Heart left ventricle (tissue), 13 donors: ENCODE results near the gene NFIC.

Experiments used
- CTCF ChIP-seq, 12 donors: fragments of 200-600 bp; sonication (generic) in 4 of 12; IDR thresholded peaks; one replicate each; pipeline versions ENCODE4 v1.5.0 to v1.8.0; 2018 to 2022; ENCODE audit warnings: antibody characterized with exemption in 12 of 12, mild to moderate bottlenecking in 5 of 12
- POLR2A ChIP-seq, 2 donors: fragments of 450-650 bp; IDR thresholded peaks; one replicate each; pipeline ENCODE4 v1.6.1; 2017; ENCODE audit warnings: antibody characterized with exemption in 2 of 2, mild to moderate bottlenecking in 2 of 2, moderate library complexity in 2 of 2
- donor health status: ischemic (EF 13 %, LVEDD 7.1; RV severe dilation, severe dysfunction).
- donor health status: DM: no; HTN: yes; CAD: no.
- donor health status: DM: no; HTN: no; CAD: no.
- donor health status: ischemic (EF 25% LVEDD 6.9; RV normal size, moderate dysfunction).
- donor health status: ischemic (EF 25% LVEDD 5.7; RV mildly dilated, moderate dysfunction).
- donor health status: ischemic (EF 35%, LVEDD 5.7; RV mildly dilated, moderate dysfunction).
- donor health status: nonischemic (EF 11% LVEDD 7.7; RV severe dilation, severe dysfunction).
- donor health status: DM: yes; HTN: yes; CAD: no.
- donor health status: PGD.
- donor health status: ischemic (EF 29% LVEDD 5.4; RV normal size, mild dysfunction).
- donor health status: nonischemic (EF 23%, LVEDD 6.1; RV moderate dilation, normal function).

GRCh38 chr19:3454656-3455392, 88.4 kb downstream of the NFIC start:
- TF ChIP-seq CTCF (IDR thresholded peaks at IDR 0.05) (no peak), POLR2A (IDR thresholded peaks at IDR 0.05) (no peak)
